C4-2B (cell line): Measurements from ENCODE around the gene PACRGL.

Experiments
- H3K27ac ChIP-seq: fragments of 450-650 bp; 2 replicates; pipeline ENCODE4 v1.5.1; 2017
- ZFX ChIP-seq: fragments of 450-650 bp; IDR thresholded peaks from 2 replicates; pipeline ENCODE4 v1.6.1; 2017
- TF ChIP-seq, protein P1 (sequence below): fragments of 450-650 bp; conservative IDR thresholded peaks from 2 replicates; pipeline ENCODE4 v1.5.1; 2017; ENCODE audit warnings: mild to moderate bottlenecking

PACRGL gene

DNA sequence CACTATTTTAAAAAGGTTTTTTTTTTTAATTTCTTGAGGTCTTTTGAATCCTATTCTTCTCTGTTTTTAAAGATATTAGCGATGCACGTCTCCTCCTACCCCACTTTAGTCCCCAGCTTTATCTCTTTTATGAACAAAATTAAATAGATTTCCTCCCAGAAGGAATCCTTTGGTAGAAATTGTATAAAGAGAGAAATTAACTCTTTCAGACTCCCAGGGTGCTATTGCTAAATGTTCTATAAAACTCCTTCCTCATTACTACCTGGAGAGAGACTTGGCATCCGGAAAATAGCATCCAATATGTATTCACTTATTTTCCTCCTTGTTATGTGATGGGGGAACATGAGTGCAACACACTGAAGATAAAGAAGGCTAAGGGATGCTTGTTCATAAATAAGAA, 16.5 kb upstream of the PACRGL start:
- H3K27ac ChIP-seq, result no peak overlapping the region
- TF ChIP-seq, protein P1, sequence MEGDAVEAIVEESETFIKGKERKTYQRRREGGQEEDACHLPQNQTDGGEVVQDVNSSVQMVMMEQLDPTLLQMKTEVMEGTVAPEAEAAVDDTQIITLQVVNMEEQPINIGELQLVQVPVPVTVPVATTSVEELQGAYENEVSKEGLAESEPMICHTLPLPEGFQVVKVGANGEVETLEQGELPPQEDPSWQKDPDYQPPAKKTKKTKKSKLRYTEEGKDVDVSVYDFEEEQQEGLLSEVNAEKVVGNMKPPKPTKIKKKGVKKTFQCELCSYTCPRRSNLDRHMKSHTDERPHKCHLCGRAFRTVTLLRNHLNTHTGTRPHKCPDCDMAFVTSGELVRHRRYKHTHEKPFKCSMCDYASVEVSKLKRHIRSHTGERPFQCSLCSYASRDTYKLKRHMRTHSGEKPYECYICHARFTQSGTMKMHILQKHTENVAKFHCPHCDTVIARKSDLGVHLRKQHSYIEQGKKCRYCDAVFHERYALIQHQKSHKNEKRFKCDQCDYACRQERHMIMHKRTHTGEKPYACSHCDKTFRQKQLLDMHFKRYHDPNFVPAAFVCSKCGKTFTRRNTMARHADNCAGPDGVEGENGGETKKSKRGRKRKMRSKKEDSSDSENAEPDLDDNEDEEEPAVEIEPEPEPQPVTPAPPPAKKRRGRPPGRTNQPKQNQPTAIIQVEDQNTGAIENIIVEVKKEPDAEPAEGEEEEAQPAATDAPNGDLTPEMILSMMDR, result no peak
- no peak for TF ChIP-seq ZFX

DNA sequence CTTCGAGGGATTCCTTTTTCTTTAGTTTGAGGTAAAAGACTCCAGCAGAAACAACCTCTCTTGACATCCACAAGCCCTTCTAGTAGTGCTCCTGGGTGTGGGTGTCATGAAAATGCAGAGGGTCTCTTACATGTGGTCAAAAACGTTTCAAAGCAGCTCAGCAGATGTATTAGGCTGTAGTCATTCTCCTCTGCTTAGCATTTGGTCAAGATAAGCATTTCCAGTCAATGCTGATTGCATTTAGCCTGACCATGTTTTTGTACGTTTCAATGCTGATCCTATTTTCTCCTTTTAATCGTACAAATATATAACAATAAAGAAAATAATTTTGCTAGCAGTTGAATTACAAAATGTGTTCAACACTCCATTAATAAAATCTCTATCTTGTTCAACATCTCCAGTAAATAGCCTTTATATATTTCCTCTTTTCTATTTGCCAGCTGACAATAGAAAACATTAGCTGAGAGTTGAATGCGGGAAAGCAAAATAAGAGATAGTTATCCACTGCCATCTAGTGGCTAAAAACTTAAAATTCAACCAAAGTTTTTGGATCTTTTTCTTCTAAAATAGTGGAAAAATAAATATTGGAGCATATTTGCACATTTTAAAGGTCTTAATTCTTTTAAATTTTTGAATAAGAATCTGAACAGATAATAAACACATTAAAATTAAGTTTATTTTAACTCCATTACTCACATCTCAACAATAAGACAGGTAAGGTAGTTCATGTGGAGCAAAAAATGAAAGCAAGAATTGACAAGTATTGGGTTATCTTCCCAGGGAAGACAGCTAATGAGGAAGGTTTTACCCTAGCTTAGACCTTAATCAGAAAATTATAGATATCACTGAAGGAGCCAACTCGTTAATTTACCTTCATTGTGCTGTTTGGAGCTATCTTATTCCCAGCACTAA, 15.2 kb upstream of the PACRGL start:
- no peak overlapping the region for H3K27ac ChIP-seq
- TF ChIP-seq ZFX, result no peak
- TF ChIP-seq, protein P1, result peak; percentile 75

DNA sequence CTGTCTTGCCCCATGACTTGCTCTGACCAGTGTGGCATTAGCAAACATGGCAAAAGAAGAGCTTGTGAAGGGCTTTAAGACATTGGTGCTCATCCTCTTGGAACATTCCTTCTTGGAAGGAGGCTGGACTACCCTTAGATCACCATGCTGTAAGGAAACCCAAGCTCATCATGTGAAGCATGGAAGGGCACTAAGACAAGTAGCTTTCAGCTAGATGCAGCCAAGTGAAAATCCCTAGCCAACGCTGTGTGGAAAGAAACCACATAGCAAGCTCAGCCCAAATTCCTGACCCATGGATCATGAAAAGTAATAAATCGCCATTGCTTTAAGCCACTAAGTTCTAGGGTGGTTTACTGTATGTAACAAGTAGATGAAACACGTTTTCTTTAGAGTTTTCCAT, 12.4 kb upstream of the PACRGL start:
- no peak for TF ChIP-seq ZFX
- TF ChIP-seq, protein P1, result no peak

DNA sequence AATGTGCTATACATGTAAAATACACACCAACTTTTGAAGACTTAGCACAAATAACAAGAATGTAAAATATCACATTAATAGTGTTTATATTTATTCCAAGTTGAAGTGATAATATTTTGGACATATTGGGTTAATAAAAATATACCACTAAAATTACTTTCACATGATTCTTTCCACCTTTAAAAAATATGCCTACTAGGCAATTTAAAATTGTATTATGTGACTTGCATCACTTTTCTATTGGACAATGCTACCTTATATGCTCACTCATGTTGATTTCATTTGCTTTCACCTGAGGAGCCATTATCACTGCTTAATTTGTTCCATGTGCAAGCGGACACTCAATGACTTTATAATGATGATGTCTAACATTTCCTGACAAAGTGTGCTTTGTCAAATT, 3.4 kb upstream of the PACRGL start:
- H3K27ac ChIP-seq, result no peak overlapping the region
- no peak for TF ChIP-seq ZFX
- TF ChIP-seq, protein P1, result no peak

More for the DNA sequence above, 12.4 kb upstream of the PACRGL start:
- H3K27ac ChIP-seq, result no peak overlapping the region

DNA sequence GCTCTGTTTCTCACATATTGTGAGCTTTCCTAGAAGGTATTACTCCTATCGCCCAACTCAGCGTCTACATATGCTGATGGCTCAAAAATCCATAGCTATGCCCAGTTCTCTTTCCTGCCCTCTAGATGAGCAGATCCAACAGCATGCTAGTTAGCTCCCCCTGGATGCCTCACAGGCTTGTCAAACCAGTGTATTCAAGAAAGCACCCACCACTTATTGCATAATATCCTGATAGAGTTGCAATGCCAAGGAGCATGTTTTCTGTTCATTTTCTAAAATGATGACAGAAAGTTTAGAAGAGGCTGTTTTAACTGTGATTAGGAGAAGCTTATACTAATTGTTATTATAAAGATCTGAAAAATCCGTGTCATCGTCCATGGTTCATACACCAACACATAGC, 1.9 kb upstream of the PACRGL start:
- H3K27ac ChIP-seq, result no peak overlapping the region
- TF ChIP-seq, protein P1, result no peak
- TF ChIP-seq ZFX, result no peak

DNA sequence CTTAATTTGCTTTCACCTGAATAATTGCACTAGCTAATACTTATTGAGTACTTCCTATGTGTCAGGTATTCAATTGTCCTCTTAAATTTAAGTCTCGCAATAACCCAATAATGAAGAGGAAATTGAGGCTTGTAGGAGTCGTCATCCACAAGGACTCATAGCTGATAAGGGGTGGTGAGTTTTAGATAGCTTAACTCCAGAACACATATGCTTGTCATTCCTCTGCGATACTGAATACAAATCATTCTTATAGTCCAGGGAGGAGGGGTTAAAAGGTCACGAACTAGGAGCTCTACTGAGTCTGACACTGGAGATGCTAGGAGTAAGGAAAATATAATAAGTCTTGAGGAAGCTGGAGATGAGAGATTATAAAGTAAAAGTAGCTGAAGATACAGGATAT, 1.4 kb upstream of the PACRGL start:
- TF ChIP-seq ZFX, result no peak
- TF ChIP-seq, protein P1, result no peak
- no peak overlapping the region for H3K27ac ChIP-seq

DNA sequence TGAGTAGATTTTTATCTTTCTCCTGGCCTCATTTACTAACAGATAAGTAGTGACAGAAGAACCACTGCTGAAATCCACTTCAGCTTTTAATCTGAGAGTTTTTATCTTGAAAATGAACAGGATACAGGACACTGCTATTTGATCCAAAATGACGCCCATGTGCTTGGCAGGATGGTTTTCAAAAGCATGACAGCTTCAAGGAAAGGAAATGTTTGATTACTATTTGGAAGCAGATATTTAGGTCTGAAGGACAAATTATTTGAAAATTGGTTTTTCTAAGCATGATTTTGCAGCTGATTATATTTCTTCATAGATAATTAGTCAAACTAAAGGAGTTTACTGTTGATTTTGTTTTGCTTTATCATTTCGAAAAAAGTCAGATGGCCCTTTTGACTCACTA, 11.1 kb downstream of the PACRGL start:
- H3K27ac ChIP-seq, result no peak overlapping the region
- TF ChIP-seq, protein P1, result no peak
- no peak for TF ChIP-seq ZFX
